Heart left ventricle (tissue), 16 donors: ENCODE results near the gene MYO5C. TPM values are rescaled to one million over a fixed set of nuclear protein-coding genes. Genes with fewer than 3 reads are reported as not detected.
"Not testable (repeated sequence)": the region's sequence is repeated elsewhere in the genome, so short reads cannot be mapped to it uniquely, and the experiment has no call there.

Source experiments
- ATAC-seq, 4 donors: fragments of 200-7000 bp; cut with Tn5 transposase; one replicate each; pipeline ENCODE4 v1.9.1; 2020 to 2022; ENCODE audit warnings: moderate library complexity in 4 of 4, mild to moderate bottlenecking in 3 of 4, moderate number of reproducible peaks in 1 of 4
- DNase-seq, 5 donors: peaks; one replicate each; pipeline ENCODE4 v3.0.0-alpha.2; 2020
- H3K27ac ChIP-seq, 12 donors: fragments of 200-600 bp; sonication (generic) in 4 of 12; one replicate each; pipeline versions ENCODE4 v1.5.0 to v1.8.0; 2016 to 2022; ENCODE audit warnings: mild to moderate bottlenecking in 2 of 12
- H3K27me3 ChIP-seq, 9 donors: fragments of 200-600 bp; sonication (generic) in 2 of 9; one replicate each; pipeline versions ENCODE4 v1.5.1 to v1.8.0; 2016 to 2022; ENCODE audit warnings: mild to moderate bottlenecking in 3 of 9
- H3K36me3 ChIP-seq, 9 donors: fragments of 200-600 bp; sonication (generic) in 2 of 9; one replicate each; pipeline versions ENCODE4 v1.5.0 to v1.8.0; 2018 to 2022; ENCODE audit warnings: mild to moderate bottlenecking in 2 of 9
- H3K4me1 ChIP-seq, 12 donors: fragments of 200-600 bp; sonication (generic) in 4 of 12; one replicate each; pipeline versions ENCODE4 v1.5.0 to v1.8.0; 2016 to 2022; ENCODE audit warnings: mild to moderate bottlenecking in 3 of 12
- H3K4me3 ChIP-seq, 12 donors: fragments of 200-600 bp; sonication (generic) in 4 of 12; one replicate each; pipeline versions ENCODE4 v1.5.0 to v1.8.0; 2017 to 2022; ENCODE audit warnings: mild to moderate bottlenecking in 9 of 12, moderate library complexity in 4 of 12
- H3K9me3 ChIP-seq, 12 donors: fragments of 200-600 bp; sonication (generic) in 4 of 12; one replicate each; pipeline versions ENCODE4 v1.5.0 to v1.8.0; 2016 to 2022; ENCODE audit warnings: mild to moderate bottlenecking in 1 of 12
- POLR2A ChIP-seq, 2 donors: fragments of 450-650 bp; IDR thresholded peaks; one replicate each; pipeline ENCODE4 v1.6.1; 2017; ENCODE audit warnings: antibody characterized with exemption in 2 of 2, mild to moderate bottlenecking in 2 of 2, moderate library complexity in 2 of 2
- WGBS, 4 donors: extraction: QIAGEN DNeasy Blood & Tissue Kit in 2 of 4; methylation state at CpG; one replicate each; pipeline versions ENCODE4 v1.1.5 to v1.1.7; 2013 to 2018; 5-methylcytosine and 5-hydroxymethylcytosine counted together
- intact Hi-C, 10 donors: fragments of 100-400 bp; cut with DNase I; formaldehyde crosslinking; loops; one replicate each; pipeline versions ENCODE4 v1.11.1 to v1.14.2; 2022
- polyA plus RNA-seq, 2 donors: library from polyadenylated mRNA; stranded (reverse); fragments of 200-250 nt; gene quantifications; one replicate each; pipeline ENCODE4 v1.2.3, GENCODE V29; 2013
- total RNA-seq, 9 donors: library from RNA; depleted of rRNA in 2 of 9; stranded (reverse); fragments of >200 nt in 2 of 9; fragmentation: NEBNext Ultra II Directional in 3 of 9; extraction: Animal tissue kit (Norgen Biotek cat#: 25700) in 3 of 9; gene quantifications; one replicate each; pipeline versions ENCODE4 v1.1.0 to v1.2.4, GENCODE V29; 2016 to 2023
- TF ChIP-seq, protein P1 (sequence below), 12 donors: fragments of 200-600 bp; sonication (generic) in 4 of 12; IDR thresholded peaks; one replicate each; pipeline versions ENCODE4 v1.5.0 to v1.8.0; 2018 to 2022; ENCODE audit warnings: antibody characterized with exemption in 12 of 12, mild to moderate bottlenecking in 5 of 12
- donor health status: ischemic (EF 13 %, LVEDD 7.1; RV severe dilation, severe dysfunction).
- donor health status: healthy with polysubstance abuse.
- donor health status: DM: no; HTN: yes; CAD: no.
- donor health status: DM: no; HTN: no; CAD: no.
- donor health status: ischemic (EF 25% LVEDD 6.9; RV normal size, moderate dysfunction).
- donor health status: ischemic (EF 25% LVEDD 5.7; RV mildly dilated, moderate dysfunction).
- donor health status: healthy.
- donor health status: DM: yes; HTN: yes; CAD: no.
- donor health status: ischemic (EF 35%, LVEDD 5.7; RV mildly dilated, moderate dysfunction).
- donor health status: nonischemic (EF 11% LVEDD 7.7; RV severe dilation, severe dysfunction).
- donor health status: DM: yes; HTN: yes; CAD: no.
- donor health status: PGD.
- donor health status: ischemic (EF 29% LVEDD 5.4; RV normal size, mild dysfunction).
- donor health status: nonischemic (EF 23%, LVEDD 6.1; RV moderate dilation, normal function).

The MYO5C gene
- total and polyA plus RNA-seq, 11 donors = 0.89 to 7.2 (median 2.3) TPM

DNA sequence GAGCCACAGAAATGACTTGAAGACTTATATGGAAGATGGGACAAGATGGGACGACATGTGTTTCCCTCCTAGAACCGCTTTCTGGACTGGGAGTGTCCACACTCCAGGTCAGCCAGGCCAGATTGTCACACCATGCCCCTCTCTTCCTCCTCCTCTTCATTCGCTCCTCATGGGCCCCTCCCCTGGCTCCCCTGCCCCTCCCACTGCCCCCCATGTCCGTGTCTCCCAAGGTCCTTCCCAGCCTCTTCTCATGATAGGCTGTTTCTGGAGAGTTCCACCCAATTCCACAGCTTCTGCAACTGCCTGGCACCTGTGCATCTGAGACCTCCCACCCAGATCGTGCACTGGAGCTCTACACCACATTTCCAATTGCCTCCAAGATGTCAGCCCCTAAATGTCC is 6.6 kb downstream of the MYO5C start:
- Histone ChIP-seq H3K27ac (no peak overlapping the region), H3K9me3 (no peaks in the 10 kb centered on the region), H3K27me3 (peaks cover 0 to 3% (median 0%) of the 10 kb centered on the region in 9 donors), H3K4me3 (no peak overlapping the region), H3K4me1 (peaks cover 0 to 5% (median 0%) of the 10 kb centered on the region in 12 donors), H3K36me3 (no peaks in the 10 kb centered on the region)
- 82 to 95% (median 94%) methylated on average over 5 of the region's 5 CpGs for WGBS, 4 donors
- intact Hi-C loops = no loop called here
- DNase-seq (no peak), ATAC-seq (no peak)
- TF ChIP-seq, protein P1, sequence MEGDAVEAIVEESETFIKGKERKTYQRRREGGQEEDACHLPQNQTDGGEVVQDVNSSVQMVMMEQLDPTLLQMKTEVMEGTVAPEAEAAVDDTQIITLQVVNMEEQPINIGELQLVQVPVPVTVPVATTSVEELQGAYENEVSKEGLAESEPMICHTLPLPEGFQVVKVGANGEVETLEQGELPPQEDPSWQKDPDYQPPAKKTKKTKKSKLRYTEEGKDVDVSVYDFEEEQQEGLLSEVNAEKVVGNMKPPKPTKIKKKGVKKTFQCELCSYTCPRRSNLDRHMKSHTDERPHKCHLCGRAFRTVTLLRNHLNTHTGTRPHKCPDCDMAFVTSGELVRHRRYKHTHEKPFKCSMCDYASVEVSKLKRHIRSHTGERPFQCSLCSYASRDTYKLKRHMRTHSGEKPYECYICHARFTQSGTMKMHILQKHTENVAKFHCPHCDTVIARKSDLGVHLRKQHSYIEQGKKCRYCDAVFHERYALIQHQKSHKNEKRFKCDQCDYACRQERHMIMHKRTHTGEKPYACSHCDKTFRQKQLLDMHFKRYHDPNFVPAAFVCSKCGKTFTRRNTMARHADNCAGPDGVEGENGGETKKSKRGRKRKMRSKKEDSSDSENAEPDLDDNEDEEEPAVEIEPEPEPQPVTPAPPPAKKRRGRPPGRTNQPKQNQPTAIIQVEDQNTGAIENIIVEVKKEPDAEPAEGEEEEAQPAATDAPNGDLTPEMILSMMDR (IDR thresholded peaks at IDR 0.05) = no peak
- no peak for TF ChIP-seq POLR2A (IDR thresholded peaks at IDR 0.05)

DNA sequence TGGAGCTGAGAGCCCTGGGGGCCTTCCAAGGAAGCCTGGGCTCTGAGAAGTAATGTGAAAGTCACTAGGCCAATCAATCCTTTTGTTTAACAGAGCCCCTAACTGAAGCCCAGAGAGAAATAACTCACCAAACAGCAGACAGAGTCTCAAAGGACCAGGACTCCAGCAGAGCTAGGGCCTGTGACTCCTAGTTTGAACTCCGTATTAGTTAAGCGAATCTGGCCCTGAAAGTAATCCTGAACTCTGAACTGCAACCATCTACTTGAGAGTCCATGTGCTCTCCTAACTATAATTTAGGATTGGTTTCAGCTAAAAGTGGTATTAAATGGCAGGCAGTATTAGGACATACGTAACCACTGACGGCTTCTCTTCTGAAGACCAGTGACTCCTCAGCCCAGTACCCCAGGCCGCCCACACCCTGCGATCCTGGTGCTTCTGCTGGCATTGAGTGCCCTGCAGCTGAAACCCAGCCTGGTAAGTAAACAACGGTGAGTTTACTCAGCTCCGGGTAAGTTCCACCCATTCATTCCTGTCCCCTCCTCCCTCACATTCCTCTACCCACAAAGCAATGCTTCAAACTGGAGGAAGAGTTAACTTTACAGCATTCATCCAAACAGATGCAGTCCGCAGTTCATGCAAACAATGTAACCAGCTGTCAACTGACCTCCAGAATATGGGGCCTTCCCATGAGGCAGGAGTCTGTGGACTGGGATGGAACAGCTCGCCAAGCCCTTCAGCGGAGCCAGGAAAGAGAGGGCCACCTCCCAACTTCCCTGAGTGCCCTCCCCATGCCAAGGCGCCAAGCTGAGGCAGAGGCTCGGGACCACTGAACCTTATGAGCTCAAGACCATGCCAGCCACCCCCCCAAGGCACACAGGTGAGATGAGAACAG is 7.3 kb downstream of the MYO5C start:
- intact Hi-C loops = no loop called here
- WGBS, 4 donors = 83 to 86% (median 84%) methylated on average over 13 of the region's 13 CpGs
- DNase-seq = no peak
- Histone ChIP-seq H3K9me3 (no peaks in the 10 kb centered on the region), H3K4me3 (no peak overlapping the region), H3K4me1 (peaks cover 0 to 5% (median 0%) of the 10 kb centered on the region in 12 donors), H3K27me3 (no peaks in the 10 kb centered on the region), H3K27ac (no peak overlapping the region), H3K36me3 (no peaks in the 10 kb centered on the region)
- ATAC-seq = peak in 2 of 4 donors; percentile 22 to 24
- TF ChIP-seq, protein P1 (IDR thresholded peaks at IDR 0.05) = no peak
- no peak for TF ChIP-seq POLR2A (IDR thresholded peaks at IDR 0.05)

DNA sequence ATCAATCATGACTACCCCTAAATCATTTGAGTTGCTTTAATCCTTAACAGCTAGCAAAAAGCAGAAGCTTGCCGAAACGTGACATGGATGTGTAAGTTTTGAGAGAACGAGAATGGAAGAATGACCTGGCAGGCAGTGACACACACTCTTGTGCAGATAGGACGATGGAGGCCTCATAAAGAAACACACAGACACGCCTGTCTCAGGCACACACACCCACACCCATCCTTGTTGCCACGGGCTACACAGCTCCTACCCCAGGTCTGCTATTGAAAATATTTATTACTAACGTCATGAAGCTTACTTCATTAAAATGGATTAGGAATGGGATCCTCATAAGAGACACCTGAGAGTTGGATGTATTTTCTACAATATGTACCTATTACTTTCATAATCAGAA is 8.5 kb downstream of the MYO5C start:
- no peak for ATAC-seq

DNA sequence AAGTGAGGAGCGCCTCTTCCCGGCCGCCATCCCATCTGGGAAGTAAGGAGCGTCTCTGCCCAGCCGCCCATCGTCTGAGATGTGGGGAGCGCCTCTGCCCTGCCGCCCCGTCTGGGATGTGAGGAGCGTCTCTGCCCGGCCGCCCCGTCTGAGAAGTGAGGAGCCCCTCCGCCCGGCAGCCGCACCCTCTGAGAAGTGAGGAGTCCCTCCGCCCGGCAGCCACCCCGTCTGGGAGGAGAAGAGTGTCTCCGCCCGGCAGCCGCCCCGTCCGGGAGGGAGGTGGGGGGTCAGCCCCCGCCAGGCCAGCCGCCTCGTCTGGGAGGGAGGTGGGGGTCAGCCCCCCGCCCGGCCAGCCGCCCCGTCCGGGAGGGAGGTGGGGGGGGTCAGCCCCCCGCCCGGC is 9.7 kb downstream of the MYO5C start:
- WGBS, 4 donors = 95 to 99% (median 97%) methylated on average over 12 to 32 of the region's 34 CpGs
- H3K36me3 ChIP-seq, intact Hi-C loops: not testable (repeated sequence)

More for the DNA sequence above, 8.5 kb downstream of the MYO5C start:
- Histone ChIP-seq H3K4me3 (no peak overlapping the region), H3K27ac (no peak overlapping the region), H3K9me3 (no peaks in the 10 kb centered on the region), H3K27me3 (no peaks in the 10 kb centered on the region), H3K4me1 (peaks cover 0 to 5% (median 0%) of the 10 kb centered on the region in 12 donors), H3K36me3 (no peaks in the 10 kb centered on the region)
- WGBS, 4 donors = 88 to 98% (median 90%) methylated on average over 7 of the region's 7 CpGs
- intact Hi-C loops = no loop called here
- TF ChIP-seq, protein P1 (IDR thresholded peaks at IDR 0.05) = no peak
- TF ChIP-seq POLR2A (IDR thresholded peaks at IDR 0.05) = no peak
- no peak for DNase-seq

More for the DNA sequence above, 9.7 kb downstream of the MYO5C start:
- not testable (repeated sequence) for H3K9me3 ChIP-seq, H3K27me3 ChIP-seq, H3K27ac ChIP-seq, H3K4me3 ChIP-seq, ATAC-seq, DNase-seq
- H3K4me1 ChIP-seq = peaks cover 0 to 11% (median 0%) of the 10 kb centered on the region in 12 donors
